HepG2 (cell line): ENCODE results near the gene CCDC57. TPM values are rescaled to one million over a fixed set of nuclear protein-coding genes. Genes with fewer than 3 reads are reported as not detected.

Experiments used
- CHCHD3 ChIP-seq: sonication (generic); formaldehyde crosslinking; IDR thresholded peaks from 2 replicates; pipeline ENCODE4 v1.8.0; 2022; ENCODE audit warnings: mild to moderate bottlenecking, missing genetic modification reagents, moderate library complexity
- EHMT2 ChIP-seq: fragments of 200-600 bp; sonication (generic); IDR thresholded peaks from 2 replicates; pipeline ENCODE4 v1.7.0; 2017; ENCODE audit warnings: antibody characterized with exemption, low read depth, low read length, borderline replicate concordance
- ETV6 ChIP-seq: sonication (generic); formaldehyde crosslinking; conservative IDR thresholded peaks from 2 replicates; pipeline ENCODE4 v1.4.0; 2020; ENCODE audit warnings: missing genetic modification reagents
- HIC2 ChIP-seq: sonication (generic); formaldehyde crosslinking; IDR thresholded peaks from 2 replicates; pipeline ENCODE4 v1.9.0; 2022; ENCODE audit warnings: low read depth, missing genetic modification reagents
- HMG20A ChIP-seq: IDR thresholded peaks from 2 replicates; pipeline ENCODE4 v1.6.1; 2016; ENCODE audit warnings: borderline replicate concordance
- HNF1B ChIP-seq: sonication (generic); formaldehyde crosslinking; IDR thresholded peaks from 2 replicates; pipeline ENCODE4 v1.5.1; 2020; ENCODE audit warnings: mild to moderate bottlenecking, moderate library complexity, missing genetic modification reagents
- HOXA7 ChIP-seq: sonication (generic); formaldehyde crosslinking; IDR thresholded peaks from 2 replicates; pipeline ENCODE4 v1.8.1; 2022; ENCODE audit warnings: mild to moderate bottlenecking, missing genetic modification reagents, moderate library complexity
- KMT2A ChIP-seq: sonication (generic); formaldehyde crosslinking; IDR thresholded peaks from 2 replicates; pipeline ENCODE4 v1.4.0; 2020; ENCODE audit warnings: missing genetic modification reagents
- RELA ChIP-seq: sonication (generic); formaldehyde crosslinking; IDR thresholded peaks from 2 replicates; pipeline ENCODE4 v1.4.0; 2020; ENCODE audit warnings: missing genetic modification reagents
- SALL2 ChIP-seq: sonication (generic); formaldehyde crosslinking; IDR thresholded peaks from 2 replicates; pipeline ENCODE4 v1.8.1; 2023; ENCODE audit warnings: mild to moderate bottlenecking, missing genetic modification reagents, inconsistent platforms
- SIN3A ChIP-seq: IDR thresholded peaks from 2 replicates; pipeline ENCODE4 v1.6.1; 2011; ENCODE audit warnings: low read depth, mild to moderate bottlenecking, control low read depth, low read length, borderline replicate concordance
- SNAI1 ChIP-seq: sonication (generic); formaldehyde crosslinking; IDR thresholded peaks from 2 replicates; pipeline ENCODE4 v1.5.0; 2020; ENCODE audit warnings: mild to moderate bottlenecking, missing genetic modification reagents, borderline replicate concordance
- SP2 ChIP-seq: sonication (generic); formaldehyde crosslinking; IDR thresholded peaks from 2 replicates; pipeline ENCODE4 v1.5.1; 2020; ENCODE audit warnings: mild to moderate bottlenecking, missing genetic modification reagents
- ZFP37 ChIP-seq: sonication (generic); formaldehyde crosslinking; IDR thresholded peaks from 2 replicates; pipeline ENCODE4 v1.4.0; 2020; ENCODE audit warnings: missing genetic modification reagents, borderline replicate concordance
- ZNF12 ChIP-seq: sonication (generic); formaldehyde crosslinking; IDR thresholded peaks from 2 replicates; pipeline ENCODE4 v1.5.0; 2020; ENCODE audit warnings: missing genetic modification reagents
- ZNF225 ChIP-seq: sonication (generic); formaldehyde crosslinking; IDR thresholded peaks from 2 replicates; pipeline ENCODE4 v1.4.0; 2020; ENCODE audit warnings: mild to moderate bottlenecking, missing genetic modification reagents
- ZNF235 ChIP-seq: sonication (generic); formaldehyde crosslinking; IDR thresholded peaks from 2 replicates; pipeline ENCODE4 v1.8.1; 2023; ENCODE audit warnings: mild to moderate bottlenecking, missing genetic modification reagents, borderline replicate concordance
- ZNF577 ChIP-seq: sonication (generic); formaldehyde crosslinking; IDR thresholded peaks from 2 replicates; pipeline ENCODE4 v1.4.0; 2020; ENCODE audit warnings: mild to moderate bottlenecking, low read depth, missing genetic modification reagents, borderline replicate concordance
- ZNF652 ChIP-seq: IDR thresholded peaks from 2 replicates; pipeline ENCODE4 v1.6.1; 2016; ENCODE audit warnings: low read depth, borderline replicate concordance
- ZZZ3 ChIP-seq: sonication (generic); formaldehyde crosslinking; IDR thresholded peaks from 2 replicates; pipeline ENCODE4 v1.4.0; 2020; ENCODE audit warnings: missing genetic modification reagents, mild to moderate bottlenecking, borderline replicate concordance
- polyA plus RNA-seq, 8 experiments: library from polyadenylated mRNA; depleted of rRNA in 3 of 8; stranded (reverse) in 7 of 8; unstranded in 1 of 8; fragments of >200 nt; fragmentation: Illumina TruSeq in 4 of 8; extraction: Trizol in 4 of 8; gene quantifications; 2 replicates each; pipeline versions ENCODE4 v1.2.1 to v1.2.3, GENCODE V29; 2011 to 2016; ENCODE audit warnings: low read depth in 4 of 8, missing spikeins in 1 of 8, mixed read lengths in 1 of 8; ENCODE audit not compliant: insufficient read depth in 1 of 8
- total RNA-seq, 5 experiments: library from RNA; depleted of rRNA; stranded (reverse); fragments of >200 nt; fragmentation: Illumina TruSeq; extraction: Trizol; gene quantifications; 2 replicates each; pipeline ENCODE4 v1.2.3, GENCODE V29; 2016; ENCODE audit warnings: low read depth in 1 of 5
- TF ChIP-seq, protein P1 (sequence below): sonication (generic); formaldehyde crosslinking; IDR thresholded peaks from 2 replicates; pipeline ENCODE4 v1.8.1; 2023; ENCODE audit warnings: mild to moderate bottlenecking, moderate library complexity, missing genetic modification reagents
- TF ChIP-seq, protein P2 (sequence below): sonication (generic); formaldehyde crosslinking; IDR thresholded peaks from 2 replicates; pipeline ENCODE4 v1.4.0; 2020; ENCODE audit warnings: missing genetic modification reagents
- TF ChIP-seq, protein P3 (sequence below): sonication (generic); formaldehyde crosslinking; IDR thresholded peaks from 2 replicates; pipeline ENCODE4 v1.4.0; 2020; ENCODE audit warnings: missing genetic modification reagents; ENCODE audit errors: not compliant biosample characterization

Gene CCDC57
- total and polyA plus RNA-seq, 2 of the 13 experiments (the other 11 are each of a cell fraction or from before 2014, with no cell fraction given), result 59.3 to 59.9 TPM

- TF ChIP-seq HIC2 (CRISPR knock-in tag) (0 out of 2 replicates have a peak, but pooled peaks have one; percentile 34), ZNF577 (CRISPR knock-in tag) (no peak), SIN3A (no peak), HOXA7 (CRISPR knock-in tag) (no peak), ZFP37 (CRISPR knock-in tag) (no peak), HNF1B (CRISPR knock-in tag) (no peak), ZNF652 (no peak), ZNF12 (CRISPR knock-in tag) (no peak), SP2 (no peak), ZNF225 (CRISPR knock-in tag) (no peak), CHCHD3 (CRISPR knock-in tag) (no peak), KMT2A (CRISPR knock-in tag) (no peak), SNAI1 (CRISPR knock-in tag) (no peak), RELA (CRISPR knock-in tag) (no peak), ZZZ3 (CRISPR knock-in tag) (no peak), ZNF235 (CRISPR knock-in tag) (no peak), EHMT2 (no peak), ETV6 (CRISPR knock-in tag) (no peak), HMG20A (no peak), SALL2 (CRISPR knock-in tag) (no peak)
- TF ChIP-seq, protein P1, sequence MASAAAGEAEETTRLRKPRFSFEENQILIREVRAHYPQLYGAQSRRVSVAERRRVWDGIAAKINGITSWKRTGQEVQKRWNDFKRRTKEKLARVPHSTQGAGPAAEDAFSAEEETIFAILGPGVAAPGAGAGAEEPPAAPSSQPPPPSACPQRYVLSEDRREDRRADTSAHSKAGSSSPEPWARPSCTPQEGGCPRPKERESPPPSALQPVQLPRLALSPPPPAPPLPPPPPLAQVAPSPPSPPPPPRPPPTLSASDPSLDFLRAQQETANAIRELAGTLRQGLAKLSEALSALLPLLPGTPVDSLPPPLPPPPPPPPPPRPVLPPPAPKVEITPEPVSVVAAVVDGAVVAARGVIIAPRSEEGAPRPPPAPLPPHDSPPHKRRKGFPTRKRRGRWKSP (CRISPR knock-in tag), result no peak
- TF ChIP-seq, protein P2, sequence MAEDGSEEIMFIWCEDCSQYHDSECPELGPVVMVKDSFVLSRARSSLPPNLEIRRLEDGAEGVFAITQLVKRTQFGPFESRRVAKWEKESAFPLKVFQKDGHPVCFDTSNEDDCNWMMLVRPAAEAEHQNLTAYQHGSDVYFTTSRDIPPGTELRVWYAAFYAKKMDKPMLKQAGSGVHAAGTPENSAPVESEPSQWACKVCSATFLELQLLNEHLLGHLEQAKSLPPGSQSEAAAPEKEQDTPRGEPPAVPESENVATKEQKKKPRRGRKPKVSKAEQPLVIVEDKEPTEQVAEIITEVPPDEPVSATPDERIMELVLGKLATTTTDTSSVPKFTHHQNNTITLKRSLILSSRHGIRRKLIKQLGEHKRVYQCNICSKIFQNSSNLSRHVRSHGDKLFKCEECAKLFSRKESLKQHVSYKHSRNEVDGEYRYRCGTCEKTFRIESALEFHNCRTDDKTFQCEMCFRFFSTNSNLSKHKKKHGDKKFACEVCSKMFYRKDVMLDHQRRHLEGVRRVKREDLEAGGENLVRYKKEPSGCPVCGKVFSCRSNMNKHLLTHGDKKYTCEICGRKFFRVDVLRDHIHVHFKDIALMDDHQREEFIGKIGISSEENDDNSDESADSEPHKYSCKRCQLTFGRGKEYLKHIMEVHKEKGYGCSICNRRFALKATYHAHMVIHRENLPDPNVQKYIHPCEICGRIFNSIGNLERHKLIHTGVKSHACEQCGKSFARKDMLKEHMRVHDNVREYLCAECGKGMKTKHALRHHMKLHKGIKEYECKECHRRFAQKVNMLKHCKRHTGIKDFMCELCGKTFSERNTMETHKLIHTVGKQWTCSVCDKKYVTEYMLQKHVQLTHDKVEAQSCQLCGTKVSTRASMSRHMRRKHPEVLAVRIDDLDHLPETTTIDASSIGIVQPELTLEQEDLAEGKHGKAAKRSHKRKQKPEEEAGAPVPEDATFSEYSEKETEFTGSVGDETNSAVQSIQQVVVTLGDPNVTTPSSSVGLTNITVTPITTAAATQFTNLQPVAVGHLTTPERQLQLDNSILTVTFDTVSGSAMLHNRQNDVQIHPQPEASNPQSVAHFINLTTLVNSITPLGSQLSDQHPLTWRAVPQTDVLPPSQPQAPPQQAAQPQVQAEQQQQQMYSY (CRISPR knock-in tag), result no peak
- TF ChIP-seq, protein P3, sequence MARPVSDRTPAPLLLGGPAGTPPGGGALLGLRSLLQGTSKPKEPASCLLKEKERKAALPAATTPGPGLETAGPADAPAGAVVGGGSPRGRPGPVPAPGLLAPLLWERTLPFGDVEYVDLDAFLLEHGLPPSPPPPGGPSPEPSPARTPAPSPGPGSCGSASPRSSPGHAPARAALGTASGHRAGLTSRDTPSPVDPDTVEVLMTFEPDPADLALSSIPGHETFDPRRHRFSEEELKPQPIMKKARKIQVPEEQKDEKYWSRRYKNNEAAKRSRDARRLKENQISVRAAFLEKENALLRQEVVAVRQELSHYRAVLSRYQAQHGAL (CRISPR knock-in tag), result no peak
Observed at GRCh38 chr17:82110298-82110697, 102.3 kb downstream of the CCDC57 start (continued).
